Common myeloid progenitor, CD34-positive (primary cell): ENCODE data around the gene TASP1.
A peak's percentile ranks its signal among the peaks of the same experiment; 100 is the strongest.
"Not testable (repeated sequence)": the region's sequence is repeated elsewhere in the genome, so short reads cannot be mapped to it uniquely, and the experiment has no call there.

Experiments
- CTCF ChIA-PET: fragments of 350-600 bp; sonication (Branson Sonifier 250); formaldehyde crosslinking; loops from one replicate; lab custom pipeline; 2021; ENCODE audit warnings: antibody characterized with exemption; lab: Charles Lee
- POLR2A ChIA-PET: fragments of 350-600 bp; sonication (Branson Sonifier 250); formaldehyde crosslinking; loops from one replicate; lab custom pipeline; 2021; ENCODE audit warnings: antibody characterized with exemption; lab: Charles Lee
- DNase-seq, 3 donors: peaks; one replicate each; pipeline versions ENCODE4 v3.0.0 to v3.0.0-alpha.2; 2013
- H3K27ac ChIP-seq, 2 experiments: 1 replicate in 1 of 2; 2 replicates in 1 of 2; pipeline ENCODE4 v1.7.0; 2013; ENCODE audit warnings: inconsistent platforms in 2 of 2, low read length in 2 of 2, mild to moderate bottlenecking in 2 of 2, low read depth in 1 of 2, moderate library complexity in 1 of 2; ENCODE audit not compliant: severe bottlenecking in 2 of 2, insufficient read depth in 1 of 2, poor library complexity in 1 of 2
- H3K27me3 ChIP-seq, 5 experiments: replicated peaks in 2 of 5; 1 replicate in 3 of 5; 2 replicates in 2 of 5; pipeline versions ENCODE4 v1.6.1 to v1.7.0; 2013; ENCODE audit warnings: low read length in 4 of 5, mild to moderate bottlenecking in 2 of 5, moderate library complexity in 2 of 5, inconsistent platforms in 1 of 5; ENCODE audit not compliant: insufficient read depth in 5 of 5, control insufficient read depth in 4 of 5
- H3K36me3 ChIP-seq, 4 experiments: 1 replicate in 2 of 4; 2 replicates in 2 of 4; pipeline versions ENCODE4 v1.6.1 to v1.7.0; 2013; ENCODE audit warnings: low read length in 3 of 4, control low read depth in 1 of 4, mild to moderate bottlenecking in 1 of 4; ENCODE audit not compliant: control insufficient read depth in 4 of 4, insufficient read depth in 4 of 4
- H3K4me1 ChIP-seq, 4 experiments: 1 replicate in 3 of 4; 2 replicates in 1 of 4; pipeline versions ENCODE4 v1.6.1 to v1.7.1; 2013; ENCODE audit warnings: low read length in 3 of 4, mild to moderate bottlenecking in 3 of 4, control low read depth in 1 of 4, inconsistent platforms in 1 of 4, moderate library complexity in 1 of 4; ENCODE audit not compliant: control insufficient read depth in 4 of 4, insufficient read depth in 4 of 4; ENCODE audit errors: control extremely low read depth in 1 of 4
- H3K4me3 ChIP-seq, 7 experiments: 1 replicate in 4 of 7; 2 replicates in 3 of 7; pipeline versions ENCODE4 v1.5.1 to v1.7.0; 2013; ENCODE audit warnings: mild to moderate bottlenecking in 7 of 7, low read length in 6 of 7, moderate library complexity in 6 of 7, inconsistent platforms in 2 of 7, low read depth in 2 of 7, control low read depth in 1 of 7; ENCODE audit not compliant: insufficient read depth in 4 of 7, control insufficient read depth in 1 of 7; ENCODE audit errors: extremely low read depth in 1 of 7
- H3K9me3 ChIP-seq, 5 experiments: 1 replicate in 4 of 5; 2 replicates in 1 of 5; pipeline versions ENCODE4 v1.6.1 to v1.7.1; 2013; ENCODE audit warnings: low read length in 4 of 5, mild to moderate bottlenecking in 2 of 5, inconsistent platforms in 1 of 5, low read depth in 1 of 5, moderate library complexity in 1 of 5; ENCODE audit not compliant: control insufficient read depth in 4 of 5, insufficient read depth in 2 of 5; ENCODE audit errors: control extremely low read depth in 1 of 5
- WGBS: methylation state at CpG from one replicate; pipeline ENCODE4 v1.1.5; 2013; ENCODE audit not compliant: insufficient coverage; 5-methylcytosine and 5-hydroxymethylcytosine counted together

The TASP1 gene

DNA sequence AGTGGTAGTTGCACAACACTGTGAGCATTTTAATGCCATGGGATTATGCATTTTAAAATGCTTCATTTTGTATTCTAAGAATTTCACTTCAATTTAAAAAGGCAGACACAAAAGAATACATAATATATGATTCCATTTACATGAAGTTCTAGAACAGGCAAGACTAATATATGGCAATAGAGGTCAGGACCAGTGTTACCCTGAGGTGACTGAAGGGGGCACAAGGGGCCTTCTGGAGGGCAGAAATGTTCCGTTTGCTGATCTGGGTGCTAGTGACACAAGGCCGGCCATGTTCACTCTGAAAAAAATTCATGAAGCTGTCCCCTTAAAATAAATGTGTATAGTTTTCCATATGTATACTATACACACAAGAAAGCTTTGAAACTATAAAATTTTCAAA is 28.5 kb downstream of the TASP1 start:
- no peak overlapping the region for H3K4me3 ChIP-seq
- H3K9me3 ChIP-seq, result no peaks in the 10 kb centered on the region
- peak; percentile 14 to 36 (median 20) for DNase-seq
- no peaks in the 10 kb centered on the region for H3K27me3 ChIP-seq
- ChIA-PET CTCF (interaction anchor here (1.2 to 2.5 kb wide), 2 partner anchors 161 to 178 kb away, joined by 4 to 14 read pairs; no protein-coding TSS in a partner anchor), POLR2A (no interaction called here)
- no CpG with 5 or more reads among the region's 2 CpGs for WGBS
- H3K4me1 ChIP-seq, result no peaks in the 10 kb centered on the region
- H3K27ac ChIP-seq, result no peak overlapping the region
- H3K36me3 ChIP-seq, result peaks cover 0 to 7% (median 5%) of the 10 kb centered on the region in 4 experiments

DNA sequence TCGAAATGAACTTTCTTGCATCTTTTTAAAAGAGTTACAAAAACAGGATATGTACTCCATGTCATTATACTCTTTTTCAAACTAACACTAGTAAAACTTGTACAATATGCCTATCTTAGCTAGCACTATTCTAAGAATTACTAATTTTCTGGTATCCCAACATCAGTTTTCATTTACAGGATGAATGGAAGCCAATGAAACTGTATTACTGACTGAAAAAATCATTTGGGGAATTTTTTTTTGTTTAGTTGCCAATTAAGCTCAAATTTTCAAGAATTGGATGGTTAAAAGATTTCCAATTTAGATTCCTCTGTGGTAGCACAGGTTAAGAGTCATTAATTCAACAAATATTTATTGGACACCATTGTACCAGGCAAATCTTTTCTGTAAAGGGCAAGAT is 30.7 kb downstream of the TASP1 start:
- POLR2A ChIA-PET, result no interaction called here
- DNase-seq, result no peak
- no CpG with 5 or more reads among the region's 1 CpG for WGBS
- no peaks in the 10 kb centered on the region for H3K4me1 ChIP-seq
- CTCF ChIA-PET, result interaction anchor here (1.4 kb wide), 1 partner anchor 154 kb away, joined by 5 read pairs; no protein-coding TSS in a partner anchor
- no peaks in the 10 kb centered on the region for H3K27me3 ChIP-seq
- H3K36me3 ChIP-seq, result peaks cover 0 to 9% (median 8%) of the 10 kb centered on the region in 4 experiments
- H3K27ac ChIP-seq, result no peak overlapping the region
- no peak overlapping the region for H3K4me3 ChIP-seq
- no peaks in the 10 kb centered on the region for H3K9me3 ChIP-seq

DNA sequence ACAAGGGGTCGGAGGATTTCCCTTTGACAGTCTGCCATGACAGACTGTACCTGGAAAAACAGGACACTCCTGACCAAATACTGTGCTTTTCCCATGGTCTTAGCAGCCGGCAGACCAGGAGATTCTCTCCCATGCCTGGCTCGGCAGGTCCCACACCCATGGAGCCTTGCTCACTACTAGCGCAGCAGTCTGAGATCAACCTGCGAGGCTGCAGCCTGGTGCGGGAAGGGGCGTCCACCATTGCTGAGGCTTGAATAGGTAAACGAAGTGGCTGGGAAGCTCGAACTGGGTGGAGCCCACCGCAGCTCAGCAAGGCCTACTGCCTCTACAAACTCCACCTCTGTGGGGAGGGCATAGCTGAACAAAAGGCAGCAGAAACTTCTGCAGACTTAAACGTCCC is 45.3 kb downstream of the TASP1 start:
- H3K27me3 ChIP-seq, DNase-seq, H3K9me3 ChIP-seq, H3K27ac ChIP-seq, H3K36me3 ChIP-seq, POLR2A ChIA-PET, H3K4me1 ChIP-seq, CTCF ChIA-PET, H3K4me3 ChIP-seq: not testable (repeated sequence)
- WGBS, result 96% methylated on average over 9 of the region's 11 CpGs

DNA sequence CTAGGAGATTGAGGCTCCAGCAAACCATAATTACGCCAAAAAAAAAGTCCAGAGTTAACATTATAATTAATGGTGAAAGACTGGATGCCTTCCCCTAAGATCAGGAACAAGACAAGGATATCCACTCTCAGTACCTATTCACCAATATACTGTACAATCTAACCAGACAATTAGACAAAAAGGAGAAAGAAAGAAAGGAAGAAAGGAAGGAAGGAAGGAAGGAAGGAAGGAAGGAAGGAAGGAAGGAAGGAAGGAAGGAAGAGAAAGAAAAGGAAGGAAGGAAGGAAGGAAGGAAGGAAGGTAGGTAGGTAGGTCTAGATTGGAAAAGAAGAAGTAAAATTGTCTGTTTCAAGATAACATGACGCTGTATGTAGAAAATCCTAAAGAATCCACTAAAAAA is 50.7 kb downstream of the TASP1 start:
- no peaks in the 10 kb centered on the region for H3K4me1 ChIP-seq
- H3K27ac ChIP-seq, result no peak overlapping the region
- no peaks in the 10 kb centered on the region for H3K27me3 ChIP-seq
- peaks cover 5 to 36% (median 8%) of the 10 kb centered on the region in 4 experiments for H3K36me3 ChIP-seq
- H3K4me3 ChIP-seq, result no peak overlapping the region
- H3K9me3 ChIP-seq, result peaks cover 1 to 33% (median 6%) of the 10 kb centered on the region in 5 experiments
- CTCF ChIA-PET, result no interaction called here
- DNase-seq, result no peak
- POLR2A ChIA-PET, result no interaction called here
- WGBS, result no CpG with 5 or more reads among the region's 2 CpGs

DNA sequence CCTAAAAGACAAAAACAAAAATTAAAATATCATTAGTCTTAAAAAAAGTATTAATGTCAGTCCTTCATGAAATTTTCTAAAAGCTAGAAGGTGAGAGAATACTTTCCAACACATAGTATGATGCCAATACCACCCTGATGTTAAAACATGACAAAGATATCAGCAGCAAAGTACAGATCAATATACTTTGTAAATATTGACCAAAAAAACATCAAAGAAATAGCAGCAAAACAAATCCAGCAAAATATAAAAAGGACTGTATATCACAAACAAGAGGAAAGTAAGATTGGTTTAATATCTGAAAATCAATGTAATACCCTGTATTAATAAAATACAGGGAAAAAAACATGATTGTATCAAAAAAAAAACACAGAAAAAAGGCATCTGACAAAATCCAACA is 51.4 kb downstream of the TASP1 start:
- Histone ChIP-seq H3K4me1 (no peaks in the 10 kb centered on the region), H3K9me3 (peaks cover 2 to 38% (median 6%) of the 10 kb centered on the region in 5 experiments), H3K4me3 (no peak overlapping the region), H3K27ac (no peak overlapping the region), H3K36me3 (peaks cover 9 to 42% (median 11%) of the 10 kb centered on the region in 4 experiments), H3K27me3 (no peaks in the 10 kb centered on the region)
- ChIA-PET CTCF (no interaction called here), POLR2A (no interaction called here)
- no peak for DNase-seq

DNA sequence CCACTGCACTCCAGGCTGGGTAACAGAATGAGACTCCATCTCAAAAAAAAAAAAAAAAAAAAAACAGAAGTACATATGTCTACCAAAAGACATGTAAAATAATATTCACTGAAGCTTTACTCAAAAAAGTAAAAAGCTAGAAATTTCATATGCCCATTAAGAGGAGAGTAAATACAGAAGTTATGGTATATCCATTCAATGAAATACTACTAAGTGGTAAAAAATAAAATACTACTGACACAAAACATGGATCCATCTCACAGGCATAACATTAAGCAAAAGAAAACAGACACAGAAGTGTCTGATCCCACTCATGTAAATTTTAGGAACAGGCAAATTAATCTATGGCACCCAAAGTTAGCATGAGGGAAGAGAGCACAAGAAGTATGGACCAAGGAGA is 52.6 kb downstream of the TASP1 start:
- peaks cover 2 to 38% (median 6%) of the 10 kb centered on the region in 5 experiments for H3K9me3 ChIP-seq
- ChIA-PET CTCF (interaction anchor here (1.4 kb wide), 1 partner anchor 17 kb away, joined by 3 read pairs; no protein-coding TSS in a partner anchor), POLR2A (no interaction called here)
- H3K27ac ChIP-seq, result no peak overlapping the region
- H3K27me3 ChIP-seq, result no peaks in the 10 kb centered on the region
- no peaks in the 10 kb centered on the region for H3K4me1 ChIP-seq
- peaks cover 9 to 42% (median 11%) of the 10 kb centered on the region in 4 experiments for H3K36me3 ChIP-seq
- no peak overlapping the region for H3K4me3 ChIP-seq
- DNase-seq, result no peak

DNA sequence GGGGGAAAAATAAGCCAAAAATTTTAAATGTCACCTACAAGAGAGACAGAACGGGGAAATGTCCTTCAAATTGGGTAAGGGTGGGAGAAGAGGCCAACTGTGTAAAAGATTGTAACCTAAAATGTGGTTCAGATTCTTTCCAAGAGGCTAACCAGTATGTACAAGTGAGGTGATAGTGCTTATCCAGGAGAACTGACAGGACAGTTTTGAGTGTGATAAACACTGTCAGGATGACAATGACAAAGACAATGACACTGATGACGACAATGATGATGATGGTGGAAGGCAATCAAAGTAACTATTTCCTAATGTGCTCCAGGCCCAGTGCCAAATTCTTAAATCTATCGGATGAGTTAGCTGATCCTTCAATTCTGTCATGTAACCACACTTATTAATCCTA is 57.3 kb downstream of the TASP1 start:
- Histone ChIP-seq H3K36me3 (peaks cover 9 to 55% (median 15%) of the 10 kb centered on the region in 4 experiments), H3K27me3 (no peaks in the 10 kb centered on the region), H3K9me3 (peaks cover 3 to 23% (median 6%) of the 10 kb centered on the region in 5 experiments), H3K4me1 (no peaks in the 10 kb centered on the region), H3K27ac (no peak overlapping the region), H3K4me3 (no peak overlapping the region)
- 100% methylated on average over 2 of the region's 3 CpGs for WGBS
- ChIA-PET CTCF (interaction anchor here (0.6 kb wide), 1 partner anchor 217 kb away, joined by 3 read pairs; no protein-coding TSS in a partner anchor), POLR2A (no interaction called here)
- no peak for DNase-seq
